GM19455 (cell line): ENCODE data around the gene IVL.

ENCODE experiments used
- ATAC-seq: cut with Tn5 transposase; IDR thresholded peaks from one replicate; pipeline ENCODE4 v1.9.1; 2021; ENCODE audit not compliant: unreplicated experiment

Gene IVL

GRCh38 chr1:152907686-152908601 is at the start of gene IVL:
Gene IVL (plus strand): TSS chr1:152908546. CDS start chr1:152909798, 1,252 bp downstream.
- ATAC-seq: no peak

- no peak for ATAC-seq
Observed at GRCh38 chr1:152859696-152860095, 48.6 kb upstream of the IVL start, which contains the start of gene LCE7A. Gene LCE7A (plus strand): TSS chr1:152859996. CDS start chr1:152860698, 702 bp downstream.

GRCh38 chr1:152860129-152860528 is 48.2 kb upstream of the IVL start:
- ATAC-seq: no peak

- no peak for ATAC-seq
Observed at GRCh38 chr1:152861374-152861773, 47.0 kb upstream of the IVL start.

- no peak for ATAC-seq
Observed at GRCh38 chr1:152864443-152864842, 43.9 kb upstream of the IVL start.

GRCh38 chr1:152866321-152866720 is 42.0 kb upstream of the IVL start:
- no peak for ATAC-seq

GRCh38 chr1:152869808-152870419 is 38.4 kb upstream of the IVL start:
- no peak for ATAC-seq

GRCh38 chr1:152870831-152871730 is 37.3 kb upstream of the IVL start:
- peak; percentile 32 for ATAC-seq

- ATAC-seq: peak; percentile 66
Observed at GRCh38 chr1:152871731-152872126, 36.6 kb upstream of the IVL start.

GRCh38 chr1:152873495-152873894 is 34.9 kb upstream of the IVL start:
- no peak for ATAC-seq

- ATAC-seq: no peak
Observed at GRCh38 chr1:152876827-152877226, 31.5 kb upstream of the IVL start.

GRCh38 chr1:152878042-152878441 is 30.3 kb upstream of the IVL start, which contains the start of gene SMCP:
Gene SMCP (plus strand): TSS chr1:152878322. CDS start chr1:152884423, 6,101 bp downstream.
- ATAC-seq: no peak

GRCh38 chr1:152879559-152880198 is 28.7 kb upstream of the IVL start:
- ATAC-seq: no peak

GRCh38 chr1:152880316-152880715 is 28.0 kb upstream of the IVL start:
- ATAC-seq: no peak

- peak; percentile 78 for ATAC-seq
Observed at GRCh38 chr1:152880907-152881306, 27.4 kb upstream of the IVL start.

GRCh38 chr1:152884085-152884484 is 24.3 kb upstream of the IVL start:
- no peak for ATAC-seq

- ATAC-seq: no peak
Observed at GRCh38 chr1:152884506-152884905, 23.8 kb upstream of the IVL start.

- ATAC-seq: no peak
Observed at GRCh38 chr1:152884966-152885624, 23.3 kb upstream of the IVL start.

GRCh38 chr1:152886085-152886484 is 22.3 kb upstream of the IVL start:
- no peak for ATAC-seq
